GM19372 (cell line): ENCODE results near the gene SRBD1.

Source experiments
- ATAC-seq: cut with Tn5 transposase; IDR thresholded peaks from one replicate; pipeline ENCODE4 v1.9.1; 2021; ENCODE audit warnings: mild to moderate bottlenecking, low read depth, moderate library complexity; ENCODE audit not compliant: unreplicated experiment

SRBD1 gene

DNA sequence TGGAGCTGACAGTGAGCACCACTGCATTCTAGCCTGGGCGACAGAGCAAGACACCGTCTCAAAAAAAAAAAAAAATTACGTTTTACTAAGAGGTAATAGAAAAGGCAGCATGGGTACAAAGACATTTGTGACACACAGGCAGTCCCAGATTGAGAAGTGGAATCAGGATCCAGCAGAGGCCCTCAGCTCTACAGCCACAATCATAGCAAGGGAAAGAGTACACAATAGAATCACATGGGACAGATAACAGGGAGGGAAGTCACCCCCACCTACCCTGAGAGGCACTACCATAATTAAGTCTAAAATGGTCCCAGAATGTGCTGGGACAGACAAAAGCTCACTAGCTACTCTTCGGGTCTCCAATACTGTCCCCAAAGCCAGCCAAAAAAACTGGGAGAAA is 12.5 kb downstream of the SRBD1 start:
- ATAC-seq, result no peak

- ATAC-seq, result no peak
Observed at GRCh38 chr2:45596761-45597160, 14.3 kb downstream of the SRBD1 start.

DNA sequence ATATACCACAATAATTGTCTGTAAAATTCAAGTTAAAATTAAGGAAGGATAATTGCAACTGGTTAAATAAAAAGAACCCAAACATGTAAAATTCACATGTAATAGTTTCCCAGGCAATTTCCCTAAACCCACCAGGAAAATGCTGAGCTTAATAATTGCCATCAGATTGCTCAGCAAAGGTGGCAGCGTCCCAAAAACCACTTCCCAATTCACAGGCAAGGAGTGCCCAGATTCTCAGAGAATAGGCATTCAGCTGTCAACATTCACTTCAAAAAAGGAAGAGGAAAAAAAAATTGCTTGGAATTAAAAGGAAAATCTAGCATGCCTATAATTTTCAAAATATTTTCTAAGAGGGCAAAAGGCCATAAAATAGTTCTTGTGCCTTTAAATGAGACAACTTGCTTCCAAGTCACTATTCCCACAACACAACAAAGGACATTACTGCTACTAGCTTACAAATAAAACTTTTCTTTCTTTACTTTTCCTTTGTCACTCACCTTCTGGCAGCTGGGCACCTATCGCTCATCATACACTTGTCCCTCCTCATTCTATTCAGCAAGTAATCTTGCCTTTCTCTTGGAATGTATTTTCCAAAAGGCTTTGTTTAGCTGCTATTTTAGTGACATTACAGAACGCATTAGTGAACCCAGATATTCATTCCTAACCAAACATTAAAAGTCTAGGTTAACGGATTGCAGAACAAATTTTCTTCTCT is 15.2 kb downstream of the SRBD1 start:
- ATAC-seq, result no peak

DNA sequence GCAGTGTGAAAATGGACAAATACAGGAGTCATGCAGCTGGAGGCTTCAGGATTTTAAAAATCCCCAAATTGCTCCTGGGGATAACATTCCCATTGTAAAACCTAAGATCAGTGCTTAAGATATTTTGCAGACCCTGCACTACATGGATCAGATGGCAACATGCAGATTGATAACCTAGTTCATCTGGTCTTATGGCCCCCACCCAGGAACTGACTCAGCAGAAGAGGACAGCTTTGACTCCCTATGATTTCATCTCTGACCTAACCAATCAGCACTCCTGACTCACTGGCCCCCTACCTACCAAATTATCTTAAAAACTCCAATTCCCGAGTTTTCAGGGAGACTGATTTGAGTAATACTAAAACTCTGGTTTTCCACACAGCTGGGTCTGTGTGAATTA is 20.0 kb downstream of the SRBD1 start:
- ATAC-seq, result no peak

GRCh38 chr2:45588158-45588829 is 22.8 kb downstream of the SRBD1 start:
- no peak for ATAC-seq

- ATAC-seq, result no peak
Observed at GRCh38 chr2:45586600-45586999, 24.5 kb downstream of the SRBD1 start.

- no peak for ATAC-seq
Observed at GRCh38 chr2:45585267-45585861, 25.7 kb downstream of the SRBD1 start.

GRCh38 chr2:45583977-45584376 is 27.1 kb downstream of the SRBD1 start:
- ATAC-seq, result no peak

DNA sequence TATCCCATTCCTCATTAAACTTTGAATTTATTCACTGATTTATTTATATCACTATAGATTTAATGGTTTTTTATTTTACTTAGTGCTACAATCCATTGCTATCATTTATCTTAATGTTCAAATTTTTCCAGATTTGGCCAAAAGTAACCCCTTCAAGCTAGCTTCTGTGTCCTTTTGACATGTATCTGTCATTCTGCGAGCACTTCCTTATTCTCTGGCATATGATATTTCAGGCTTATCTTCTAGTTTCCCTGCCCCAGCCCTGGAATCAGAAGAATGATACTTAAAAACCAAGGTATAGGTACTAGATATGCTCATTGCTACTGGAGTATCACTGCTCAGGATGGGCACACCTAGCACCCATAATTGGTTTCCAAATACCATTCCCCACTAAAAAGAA is 28.5 kb downstream of the SRBD1 start:
- ATAC-seq, result no peak

DNA sequence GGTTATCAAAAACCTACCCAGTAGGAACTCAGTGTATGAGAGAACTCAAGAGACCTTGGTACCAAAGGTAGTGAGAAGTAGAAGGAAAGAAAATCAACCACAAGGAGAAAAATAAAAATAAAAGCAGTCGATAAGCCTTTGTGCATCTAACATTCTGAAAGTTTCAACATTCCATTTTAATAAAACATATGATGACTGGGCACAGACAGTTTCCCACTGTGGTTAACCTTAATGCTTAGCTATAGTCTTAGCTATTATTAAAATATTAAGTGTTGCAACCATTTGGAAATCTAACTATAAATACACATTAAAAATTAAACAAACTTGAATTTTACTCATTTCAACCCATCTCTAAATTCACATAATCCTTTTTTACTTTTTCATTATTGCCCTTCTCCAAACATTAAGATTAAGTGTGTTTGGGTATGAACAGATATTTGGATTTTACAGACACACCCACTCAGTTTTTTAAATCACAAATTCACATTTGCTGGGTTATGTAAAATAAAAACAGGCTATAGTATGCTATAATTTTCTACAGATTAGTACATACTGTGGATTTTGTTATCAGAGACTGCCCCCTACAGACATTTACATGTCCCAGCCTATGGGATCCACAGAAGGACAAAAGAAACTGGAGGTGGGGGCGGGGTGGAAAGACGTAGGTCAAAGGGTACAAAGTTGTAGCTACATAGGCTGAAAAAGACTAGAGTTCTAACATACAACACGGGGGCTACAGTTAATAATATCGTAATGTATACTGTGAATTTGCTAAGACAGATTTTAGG is 32.8 kb downstream of the SRBD1 start:
- ATAC-seq, result no peak

DNA sequence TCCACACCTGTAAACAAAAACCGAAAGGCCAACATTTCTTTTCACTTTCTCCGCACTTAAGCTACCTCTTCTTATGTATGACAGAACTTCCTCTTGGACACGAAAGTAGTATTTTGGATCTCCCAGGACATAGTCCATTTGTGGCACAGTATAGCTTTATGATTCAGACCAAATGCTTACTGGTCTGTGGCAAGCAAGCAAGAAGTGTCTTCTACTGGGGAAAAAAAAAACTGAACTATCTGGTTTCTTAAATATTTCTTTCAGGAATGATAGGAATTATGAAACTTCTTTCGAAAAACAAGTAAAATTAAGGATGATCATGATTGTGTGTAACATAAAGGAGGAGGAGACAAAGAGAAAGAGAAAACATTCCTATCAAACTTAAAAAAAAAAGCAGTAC is 33.6 kb downstream of the SRBD1 start:
- no peak for ATAC-seq

DNA sequence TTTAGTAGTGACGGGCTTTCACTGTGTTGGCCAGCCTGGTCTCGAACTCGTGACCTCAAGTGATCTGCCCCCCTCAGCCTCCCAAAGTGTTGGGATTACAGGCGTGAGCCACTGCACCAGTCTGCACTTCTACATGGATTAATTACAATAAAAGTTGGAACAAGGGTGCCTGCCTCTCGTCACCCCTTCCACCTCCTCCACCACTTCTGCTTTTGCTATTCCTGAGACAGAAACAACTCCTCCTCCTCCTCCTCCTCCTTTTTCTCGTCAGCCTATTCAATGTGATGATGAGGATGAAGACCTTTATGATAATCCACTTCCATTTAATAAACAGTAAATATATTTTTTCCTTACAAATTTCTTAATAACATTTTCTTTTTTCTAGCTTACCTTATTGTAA is 35.2 kb downstream of the SRBD1 start:
- no peak for ATAC-seq

- no peak for ATAC-seq
Observed at GRCh38 chr2:45572979-45573378, 38.1 kb downstream of the SRBD1 start.

GRCh38 chr2:45571940-45572339 is 39.1 kb downstream of the SRBD1 start:
- ATAC-seq, result no peak

- ATAC-seq, result no peak
Observed at GRCh38 chr2:45570671-45571334, 40.3 kb downstream of the SRBD1 start.

DNA sequence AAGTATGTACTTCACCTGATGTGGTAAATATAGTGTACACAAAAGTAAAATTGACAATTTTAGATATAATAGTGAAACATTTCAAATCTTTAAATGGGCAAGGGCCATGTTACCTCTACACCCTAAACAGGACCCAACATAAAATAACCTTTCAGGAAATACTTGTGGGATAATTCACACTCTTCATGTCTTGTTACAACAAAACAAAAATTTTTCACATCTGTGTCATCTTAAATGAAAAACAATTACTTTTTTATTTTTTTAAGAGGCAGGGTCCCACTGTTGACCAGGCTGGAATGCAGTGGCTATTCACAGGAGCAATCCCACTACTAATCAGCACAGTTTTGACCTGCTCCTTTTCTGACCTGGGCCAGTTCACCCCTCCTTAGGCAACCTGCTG is 42.1 kb downstream of the SRBD1 start:
- no peak for ATAC-seq

- peak; percentile 93 for ATAC-seq
Observed at GRCh38 chr2:45567974-45568789, 42.9 kb downstream of the SRBD1 start.

- ATAC-seq, result peak; percentile 26
Observed at GRCh38 chr2:45567288-45567963, 43.6 kb downstream of the SRBD1 start.

DNA sequence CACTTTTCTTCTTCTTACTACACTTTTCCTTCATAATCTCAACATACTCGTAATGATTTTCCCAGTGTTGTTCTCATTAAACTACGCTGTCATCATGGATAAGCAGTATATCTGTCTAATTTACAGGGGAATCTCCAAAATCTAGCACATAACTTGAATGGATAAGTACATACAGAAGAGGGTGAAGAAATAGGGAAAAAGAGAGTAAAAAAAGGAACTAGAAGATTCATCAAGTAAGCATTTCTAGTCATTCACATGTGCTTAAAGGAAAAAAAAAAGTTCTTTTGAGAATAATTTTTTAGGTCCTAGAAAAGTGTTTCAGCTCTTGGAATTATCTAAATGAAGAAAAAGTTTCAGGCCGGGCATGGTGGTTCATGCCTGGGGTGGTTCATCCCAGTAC is 51.6 kb downstream of the SRBD1 start:
- no peak for ATAC-seq
